GM23248 (cell line): ENCODE data around the gene AGO4. TPM values are rescaled to one million over a fixed set of nuclear protein-coding genes. Genes with fewer than 3 reads are reported as not detected.
"Not testable (repeated sequence)": the region's sequence is repeated elsewhere in the genome, so short reads cannot be mapped to it uniquely, and the experiment has no call there.

Experiments used
- DNase-seq: peaks from one replicate; pipeline ENCODE4 v3.0.0-alpha.2; 2015
- H2AFZ ChIP-seq: fragments of 200-600 bp; sonication (generic); 2 replicates; pipeline ENCODE4 v1.6.1; 2016; ENCODE audit warnings: antibody characterized with exemption
- H3F3A ChIP-seq: fragments of 200-600 bp; sonication (generic); 2 replicates; pipeline ENCODE4 v1.6.1; 2016; ENCODE audit warnings: mild to moderate bottlenecking, antibody characterized with exemption, mixed run types; ENCODE audit not compliant: insufficient read depth
- H3K27ac ChIP-seq: fragments of 200-600 bp; sonication (generic); 2 replicates; pipeline ENCODE4 v1.5.1; 2016; ENCODE audit warnings: mild to moderate bottlenecking
- H3K27me3 ChIP-seq: fragments of 200-600 bp; sonication (generic); replicated peaks from 2 replicates; pipeline ENCODE4 v1.6.1; 2016; ENCODE audit warnings: mild to moderate bottlenecking; ENCODE audit not compliant: insufficient read depth
- H3K36me3 ChIP-seq: fragments of 200-600 bp; sonication (generic); 2 replicates; pipeline ENCODE4 v1.6.1; 2016; ENCODE audit warnings: low read depth, mild to moderate bottlenecking
- H3K4me1 ChIP-seq: fragments of 200-600 bp; sonication (generic); 2 replicates; pipeline ENCODE4 v1.6.1; 2016; ENCODE audit warnings: mild to moderate bottlenecking; ENCODE audit not compliant: insufficient read depth
- H3K4me2 ChIP-seq: fragments of 200-600 bp; sonication (generic); one replicate; pipeline ENCODE4 v1.6.1; 2016; ENCODE audit warnings: mild to moderate bottlenecking; ENCODE audit not compliant: unreplicated experiment
- H3K4me3 ChIP-seq: fragments of 200-600 bp; sonication (generic); 2 replicates; pipeline ENCODE4 v1.5.1; 2016; ENCODE audit warnings: mild to moderate bottlenecking
- H3K79me2 ChIP-seq: fragments of 200-600 bp; sonication (generic); 2 replicates; pipeline ENCODE4 v1.6.1; 2016; ENCODE audit warnings: mild to moderate bottlenecking; ENCODE audit not compliant: insufficient read depth
- H3K9ac ChIP-seq: fragments of 200-600 bp; sonication (generic); 2 replicates; pipeline ENCODE4 v1.6.1; 2016; ENCODE audit warnings: mild to moderate bottlenecking
- H3K9me2 ChIP-seq: fragments of 200-600 bp; sonication (generic); 2 replicates; pipeline ENCODE4 v1.6.1; 2016; ENCODE audit warnings: mixed run types, mild to moderate bottlenecking, moderate library complexity; ENCODE audit not compliant: insufficient read depth
- H3K9me3 ChIP-seq: fragments of 200-600 bp; sonication (generic); one replicate; pipeline ENCODE4 v1.6.1; 2017; ENCODE audit warnings: low read depth
- H4K20me1 ChIP-seq: fragments of 200-600 bp; sonication (generic); 2 replicates; pipeline ENCODE4 v1.6.0; 2016; ENCODE audit not compliant: insufficient read depth
- EZH2 ChIP-seq: fragments of 200-600 bp; sonication (generic); IDR thresholded peaks from 2 replicates; pipeline ENCODE4 v1.6.1; 2018; ENCODE audit warnings: antibody characterized with exemption, mild to moderate bottlenecking; ENCODE audit not compliant: insufficient read depth, poor library complexity, severe bottlenecking
- EZH2phosphoT487 ChIP-seq: fragments of 200-600 bp; sonication (generic); IDR thresholded peaks from 2 replicates; pipeline ENCODE4 v1.6.1; 2018; ENCODE audit warnings: antibody characterized with exemption, moderate library complexity, mild to moderate bottlenecking, low read depth; ENCODE audit not compliant: insufficient read depth
- WGBS, 2 experiments: methylation state at CpG; one replicate each; pipeline ENCODE4 v1.1.6; 2015 to 2017; ENCODE audit warnings: low lambda C conversion rate in 2 of 2, low coverage in 1 of 2; ENCODE audit errors: missing lambda C conversion rate in 2 of 2; 5-methylcytosine and 5-hydroxymethylcytosine counted together
- in situ Hi-C: fragments of 300-500 bp; cut with MboI; formaldehyde crosslinking; loops from 2 replicates; pipeline ENCODE4 v1.15.0; 2020
- polyA plus RNA-seq: library from polyadenylated mRNA; unstranded; fragments of >200 nt; fragmentation: Nextera tagmentation; extraction: Ambion mirVana; gene quantifications from 2 replicates; pipeline ENCODE4 v1.2.1, GENCODE V29; 2016
- total RNA-seq: library from RNA; depleted of rRNA; stranded (reverse); fragments of >200 nt; shearing (Covaris generic); gene quantifications from 2 replicates; pipeline ENCODE4 v1.2.3, GENCODE V29; 2014

The AGO4 gene
- total and polyA plus RNA-seq, 2 experiments from 2014 or later: 4.4 to 6.4 TPM

DNA sequence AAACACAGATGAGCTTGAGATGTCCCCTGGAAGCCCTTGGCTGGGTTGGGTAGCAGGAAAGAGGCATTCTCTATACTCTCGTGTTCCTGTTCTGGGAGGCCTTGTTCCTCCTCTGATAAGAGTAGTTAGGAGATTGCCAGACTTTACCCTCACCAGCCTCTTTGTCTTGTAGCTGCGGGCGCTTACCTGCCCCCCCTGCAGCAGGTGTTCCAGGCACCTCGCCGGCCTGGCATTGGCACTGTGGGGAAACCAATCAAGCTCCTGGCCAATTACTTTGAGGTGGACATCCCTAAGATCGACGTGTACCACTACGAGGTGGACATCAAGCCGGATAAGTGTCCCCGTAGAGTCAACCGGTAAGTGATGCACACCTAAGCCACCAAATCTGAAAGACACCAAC, 80.4 kb downstream of the AGO4 start:
- Histone ChIP-seq H3K4me2 (no peak overlapping the region), H4K20me1 (no peaks in the 10 kb centered on the region), H3F3A (no peaks in the 10 kb centered on the region), H3K27ac (no peak overlapping the region), H3K9me2 (no peaks in the 10 kb centered on the region), H3K79me2 (peaks cover 21% of the 10 kb centered on the region), H3K27me3 (no peaks in the 10 kb centered on the region), H3K9me3 (no peaks in the 10 kb centered on the region), H3K36me3 (peaks cover 7% of the 10 kb centered on the region; the same call in 1 of the 2 replicates), H3K9ac (no peak overlapping the region), H2AFZ (no peak overlapping the region), H3K4me1 (no peaks in the 10 kb centered on the region), H3K4me3 (no peak overlapping the region)
- in situ Hi-C loops: no loop called here
- no peak for DNase-seq
- TF ChIP-seq EZH2phosphoT487 (no peak), EZH2 (no peak)
- 93 to 97% methylated on average over 11 of the region's 11 CpGs for WGBS, 2 experiments

DNA sequence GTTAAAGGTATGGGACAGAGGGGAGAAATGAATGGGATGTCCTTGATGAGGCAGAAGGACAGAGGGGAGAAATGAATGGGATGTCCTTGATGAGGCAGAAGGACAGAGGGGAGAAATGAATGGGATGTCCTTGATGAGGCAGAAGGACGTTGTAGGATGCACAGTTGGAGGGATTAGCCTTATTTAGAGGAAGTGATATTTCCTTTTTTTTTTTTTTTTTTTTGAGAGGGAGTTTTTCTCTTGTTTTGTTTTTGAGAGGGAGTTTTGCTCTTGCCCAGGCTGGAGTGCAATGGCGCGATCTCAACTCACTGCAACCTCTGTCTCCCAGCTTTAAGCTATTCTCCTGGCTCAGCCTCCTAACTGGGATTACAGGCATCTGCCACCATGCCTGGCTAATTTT, 81.2 kb downstream of the AGO4 start:
- H3K27me3 ChIP-seq, H3K9me3 ChIP-seq, H3K9ac ChIP-seq, H3K27ac ChIP-seq, H3F3A ChIP-seq, H2AFZ ChIP-seq, H4K20me1 ChIP-seq, H3K36me3 ChIP-seq, in situ Hi-C loops, H3K4me1 ChIP-seq, H3K4me3 ChIP-seq, H3K9me2 ChIP-seq, H3K4me2 ChIP-seq, DNase-seq: not testable (repeated sequence)
- peaks cover 18% of the 10 kb centered on the region; the same call in 1 of the 2 replicates for H3K79me2 ChIP-seq
- WGBS, 2 experiments: 87 to 92% methylated on average over 3 of the region's 3 CpGs

DNA sequence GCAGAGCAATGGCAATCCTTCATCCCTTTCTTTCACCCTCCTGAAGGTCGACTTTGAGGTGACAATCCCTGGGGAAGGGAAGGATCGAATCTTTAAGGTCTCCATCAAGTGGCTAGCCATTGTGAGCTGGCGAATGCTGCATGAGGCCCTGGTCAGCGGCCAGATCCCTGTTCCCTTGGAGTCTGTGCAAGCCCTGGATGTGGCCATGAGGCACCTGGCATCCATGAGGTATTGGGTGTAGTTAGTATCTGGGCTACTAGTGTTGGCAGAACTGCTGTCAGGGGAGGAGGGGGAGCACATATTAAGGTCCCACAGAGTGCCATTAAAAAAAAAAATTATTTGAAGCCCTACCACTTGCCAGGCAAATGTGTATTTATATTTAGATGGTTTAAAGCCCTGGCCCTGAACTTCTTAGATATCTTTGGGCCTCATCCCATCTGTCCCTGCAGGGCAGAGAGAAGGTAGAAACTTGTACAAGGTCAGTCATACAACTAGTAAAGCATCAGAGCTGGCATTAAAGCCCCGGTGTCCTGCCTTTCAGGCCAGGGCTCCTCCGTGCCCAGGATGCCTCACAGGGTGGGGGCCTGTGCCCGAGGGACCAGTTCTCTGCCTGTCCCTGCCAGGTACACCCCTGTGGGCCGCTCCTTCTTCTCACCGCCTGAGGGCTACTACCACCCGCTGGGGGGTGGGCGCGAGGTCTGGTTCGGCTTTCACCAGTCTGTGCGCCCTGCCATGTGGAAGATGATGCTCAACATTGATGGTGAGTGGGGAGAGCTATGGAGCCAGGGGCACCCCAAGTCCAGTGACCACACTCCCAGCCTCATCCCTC, 85.4 kb downstream of the AGO4 start:
- TF ChIP-seq EZH2phosphoT487: no peak
- TF ChIP-seq EZH2: no peak
- Histone ChIP-seq H3K9me3 (no peaks in the 10 kb centered on the region), H3K4me3 (no peak overlapping the region), H3K36me3 (peaks cover 7% of the 10 kb centered on the region; the same call in 1 of the 2 replicates), H3K27ac (no peak overlapping the region), H3K79me2 (no peaks in the 10 kb centered on the region), H4K20me1 (no peaks in the 10 kb centered on the region), H3K9ac (no peak overlapping the region), H3K27me3 (no peaks in the 10 kb centered on the region), H2AFZ (no peak overlapping the region), H3K4me1 (no peaks in the 10 kb centered on the region), H3K9me2 (no peaks in the 10 kb centered on the region), H3K4me2 (no peak overlapping the region), H3F3A (no peaks in the 10 kb centered on the region)
- WGBS, 2 experiments: 98 to 99% methylated on average over 14 of the region's 14 CpGs
- in situ Hi-C loops: no loop called here
- no peak for DNase-seq

DNA sequence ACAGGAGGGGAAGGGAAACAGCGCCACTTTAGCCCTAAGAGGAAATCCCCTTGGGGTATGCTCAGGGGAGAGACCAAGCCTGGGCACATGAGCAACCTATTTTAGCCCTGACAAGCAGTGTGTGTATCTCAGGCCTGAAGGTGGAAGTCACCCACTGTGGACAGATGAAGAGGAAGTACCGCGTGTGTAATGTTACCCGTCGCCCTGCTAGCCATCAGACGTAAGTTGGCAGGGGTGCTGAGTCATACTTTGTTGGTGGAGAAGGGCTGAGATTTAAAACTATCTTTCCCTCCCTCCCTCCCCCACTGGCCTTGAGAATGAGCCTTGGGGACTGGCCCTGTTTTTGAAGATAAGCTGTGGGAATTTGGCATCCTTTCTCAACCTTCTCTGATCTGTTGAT, 86.4 kb downstream of the AGO4 start:
- no peaks in the 10 kb centered on the region for H3K9me2 ChIP-seq
- no peaks in the 10 kb centered on the region for H3K79me2 ChIP-seq
- 96 to 98% methylated on average over 6 of the region's 6 CpGs for WGBS, 2 experiments
- no peaks in the 10 kb centered on the region for H3K9me3 ChIP-seq
- no peaks in the 10 kb centered on the region for H3K4me1 ChIP-seq
- no peaks in the 10 kb centered on the region for H3F3A ChIP-seq
- H3K4me3 ChIP-seq: no peak overlapping the region
- no peak overlapping the region for H3K27ac ChIP-seq
- no peak overlapping the region for H2AFZ ChIP-seq
- no peak for DNase-seq
- H3K9ac ChIP-seq: no peak overlapping the region
- no peak overlapping the region for H3K4me2 ChIP-seq
- TF ChIP-seq EZH2 (no peak), EZH2phosphoT487 (no peak)
- no peaks in the 10 kb centered on the region for H3K27me3 ChIP-seq
- peaks cover 7% of the 10 kb centered on the region; the same call in 1 of the 2 replicates for H3K36me3 ChIP-seq
- H4K20me1 ChIP-seq: no peaks in the 10 kb centered on the region
- in situ Hi-C loops: no loop called here
